Measurements from ENCODE around the gene DMRTA2.

Gene DMRTA2
- 0 to 0.06 reads per million in 2 experiments for total RNA-seq

- no peak for DNase-seq (ENCODE audit: low read depth)
Measured at GRCh38 chr1:50422946-50423669, at the start of gene DMRTA2. TSS of gene DMRTA2 (minus strand) at chr1:50423443. CDS start at chr1:50421536, 1,907 bp downstream.

GRCh38 chr1:50471967-50472366, 48.7 kb upstream of the DMRTA2 start:
- DNase-seq (ENCODE audit: low read depth) = no peak

- DNase-seq (ENCODE audit: low read depth) = no peak
Measured at GRCh38 chr1:50462964-50463363, 39.7 kb upstream of the DMRTA2 start.

- no peak for DNase-seq (ENCODE audit: low read depth)
Measured at GRCh38 chr1:50458507-50458906, 35.3 kb upstream of the DMRTA2 start.

- DNase-seq (ENCODE audit: low read depth) = no peak
Measured at GRCh38 chr1:50454911-50455310, 31.7 kb upstream of the DMRTA2 start.

GRCh38 chr1:50453266-50453665, 30.0 kb upstream of the DMRTA2 start:
- no peak for DNase-seq (ENCODE audit: low read depth)

GRCh38 chr1:50452700-50453099, 29.5 kb upstream of the DMRTA2 start:
- no peak for DNase-seq (ENCODE audit: low read depth)

GRCh38 chr1:50450861-50451653, 27.8 kb upstream of the DMRTA2 start:
- no peak for DNase-seq (ENCODE audit: low read depth)

GRCh38 chr1:50447961-50448360, 24.7 kb upstream of the DMRTA2 start:
- DNase-seq (ENCODE audit: low read depth) = no peak

GRCh38 chr1:50441183-50441582, 17.9 kb upstream of the DMRTA2 start:
- DNase-seq (ENCODE audit: low read depth) = no peak

- DNase-seq (ENCODE audit: low read depth) = no peak
Measured at GRCh38 chr1:50438945-50439344, 15.7 kb upstream of the DMRTA2 start.

GRCh38 chr1:50436489-50436888, 13.2 kb upstream of the DMRTA2 start:
- no peak for DNase-seq (ENCODE audit: low read depth)

- no peak for DNase-seq (ENCODE audit: low read depth)
Measured at GRCh38 chr1:50430010-50430405, 6.8 kb upstream of the DMRTA2 start.

GRCh38 chr1:50427818-50428779, 4.9 kb upstream of the DMRTA2 start:
- no peak for DNase-seq (ENCODE audit: low read depth)

GRCh38 chr1:50427086-50427817, 4.0 kb upstream of the DMRTA2 start:
- no peak for DNase-seq (ENCODE audit: low read depth)

- DNase-seq (ENCODE audit: low read depth) = no peak
Measured at GRCh38 chr1:50426702-50427085, 3.5 kb upstream of the DMRTA2 start.

- no peak for DNase-seq (ENCODE audit: low read depth)
Measured at GRCh38 chr1:50426108-50426700, 3.0 kb upstream of the DMRTA2 start.

GRCh38 chr1:50425376-50426107, 2.3 kb upstream of the DMRTA2 start:
- no peak for DNase-seq (ENCODE audit: low read depth)

GRCh38 chr1:50424884-50425375, 1.7 kb upstream of the DMRTA2 start:
- DNase-seq (ENCODE audit: low read depth) = no peak
